K562 (cell line): Measurements from ENCODE around the gene IL5. TPM values are rescaled to one million over a fixed set of nuclear protein-coding genes. Genes with fewer than 3 reads are reported as not detected.
A peak's percentile ranks its signal among the peaks of the same experiment; 100 is the strongest.

ENCODE experiments used
- ATAC-seq: fragments of 200-7000 bp; cut with Tn5 transposase; 3 replicates; pipeline ENCODE4 v1.9.1; 2020; ENCODE audit warnings: moderate library complexity
- BruUV-seq: library from RNA; stranded (reverse); fragments of 400-500 nt; replicated peaks from 2 replicates; lab custom pipeline; 2021; lab: Mats Ljungman, UMichigan
- CTCF ChIA-PET: fragments of 300-600 bp; formaldehyde crosslinking; extraction: SDS; loops from one replicate; lab custom pipeline; 2021; ENCODE audit warnings: low intra/inter-chr PET ratio; lab: Yijun Ruan, JAX
- POLR2A ChIA-PET: fragments of 300-600, 350-650 bp; sonication (Branson Sonifier 250); formaldehyde crosslinking; extraction: SDS; loops from one replicate; lab custom pipeline; 2021; ENCODE audit warnings: antibody characterized with exemption, inconsistent platforms; lab: Yijun Ruan, JAX
- DNase-seq, 4 experiments: peaks; one replicate each; pipeline versions ENCODE4 v3.0.0 to v3.0.0-alpha.2; 2011 to 2018; ENCODE audit warnings: low spot score in 3 of 4, mixed read lengths in 3 of 4; ENCODE audit errors: extremely low read depth in 1 of 4
- FAIRE-seq: peaks from 2 replicates; lab custom pipeline; 2011; peaks lifted over from hg19 to GRCh38; lab: Jason Lieb, UNC
- H2AFZ ChIP-seq: 2 replicates; pipeline ENCODE4 v1.6.0; 2011; ENCODE audit warnings: low read depth, low read length, control low read depth, inconsistent platforms
- H3K27ac ChIP-seq: fragments of 200-600 bp; 3 replicates; pipeline ENCODE4 v1.8.0; 2011; ENCODE audit warnings: low read depth, mild to moderate bottlenecking, control low read depth, inconsistent platforms, low read length, moderate library complexity, mixed read lengths; ENCODE audit errors: extremely low read depth
- H3K27me3 ChIP-seq, 2 experiments: fragments of 300-600 bp in 1 of 2; 2 replicates in 1 of 2; 3 replicates in 1 of 2; pipeline versions ENCODE4 v1.6.0 to v1.8.0; 2011; ENCODE audit warnings: inconsistent platforms in 2 of 2, low read length in 2 of 2, mild to moderate bottlenecking in 1 of 2, mixed read lengths in 1 of 2, moderate library complexity in 1 of 2; ENCODE audit not compliant: control insufficient read depth in 2 of 2, insufficient read depth in 2 of 2
- H3K36me3 ChIP-seq: fragments of 300-600 bp; 3 replicates; pipeline ENCODE4 v1.8.0; 2011; ENCODE audit warnings: mild to moderate bottlenecking, low read length, inconsistent platforms; ENCODE audit not compliant: control insufficient read depth, insufficient read depth
- H3K4me1 ChIP-seq, 2 experiments: fragments of 200-600 bp in 1 of 2; replicated peaks in 1 of 2; 2 replicates in 1 of 2; 3 replicates in 1 of 2; pipeline versions ENCODE4 v1.5.1 to v1.8.0; 2011; ENCODE audit warnings: inconsistent platforms in 2 of 2, low read length in 2 of 2, mild to moderate bottlenecking in 1 of 2, mixed read lengths in 1 of 2, moderate library complexity in 1 of 2; ENCODE audit not compliant: control insufficient read depth in 2 of 2, insufficient read depth in 2 of 2
- H3K4me2 ChIP-seq: 2 replicates; pipeline ENCODE4 v1.6.1; 2011; ENCODE audit warnings: low read length, control low read depth, inconsistent platforms, mixed read lengths; ENCODE audit not compliant: insufficient read depth
- H3K4me3 ChIP-seq: fragments of 200-600 bp; sonication (generic), shearing (Covaris generic); 2 replicates; pipeline ENCODE4 v1.5.1; 2016; ENCODE audit warnings: control low read depth, inconsistent platforms
- H3K79me2 ChIP-seq: fragments of 200-600 bp; 3 replicates; pipeline ENCODE4 v1.8.0; 2011; ENCODE audit warnings: low read length, inconsistent platforms; ENCODE audit not compliant: control insufficient read depth, insufficient read depth
- H3K9ac ChIP-seq, 2 experiments: 2 replicates each; pipeline versions ENCODE4 v1.6.0 to v1.6.1; 2011; ENCODE audit warnings: low read depth in 2 of 2, low read length in 2 of 2, control low read depth in 1 of 2, inconsistent platforms in 1 of 2, mild to moderate bottlenecking in 1 of 2, mixed read lengths in 1 of 2; ENCODE audit not compliant: insufficient read depth in 1 of 2
- H3K9me1 ChIP-seq: one replicate; pipeline ENCODE4 v1.6.0; 2011; ENCODE audit warnings: inconsistent platforms, mild to moderate bottlenecking, low read length, moderate library complexity; ENCODE audit not compliant: control insufficient read depth, insufficient read depth
- H3K9me3 ChIP-seq: replicated peaks from 2 replicates; pipeline ENCODE4 v1.5.1; 2011; ENCODE audit warnings: low read depth, low read length, inconsistent platforms; ENCODE audit not compliant: control insufficient read depth, insufficient read depth
- H4K20me1 ChIP-seq: replicated peaks from 2 replicates; pipeline ENCODE4 v1.6.1; 2011; ENCODE audit warnings: low read length, inconsistent platforms, mixed read lengths; ENCODE audit not compliant: control insufficient read depth, insufficient read depth
- CEBPB ChIP-seq: fragments of 450-650 bp; IDR thresholded peaks from 2 replicates; pipeline ENCODE4 v1.6.1; 2016; ENCODE audit warnings: missing genetic modification characterization, missing compliant biosample characterization
- CHD4 ChIP-seq: fragments of 200-600 bp; sonication (generic); IDR thresholded peaks from 3 replicates; pipeline ENCODE4 v1.6.1; 2012; ENCODE audit warnings: low read depth, mild to moderate bottlenecking, mixed read lengths, low read length, inconsistent platforms; ENCODE audit not compliant: insufficient read depth, insufficient replicate concordance, poor library complexity, severe bottlenecking
- E2F8 ChIP-seq: fragments of 450-650 bp; IDR thresholded peaks from 2 replicates; pipeline ENCODE4 v1.7.1; 2018; ENCODE audit warnings: mild to moderate bottlenecking, low read depth; ENCODE audit not compliant: partially characterized antibody
- RBM25 ChIP-seq: fragments of 200-400 bp; formaldehyde crosslinking; IDR thresholded peaks from 2 replicates; pipeline ENCODE4 v1.6.1; 2018; ENCODE audit warnings: low read length, low read depth, moderate library complexity; ENCODE audit not compliant: severe bottlenecking
- RHOXF2B ChIP-seq: fragments of 250-450 bp; sonication (Bioruptor Pico); conservative IDR thresholded peaks from 2 replicates; pipeline ENCODE4 v1.5.1; 2021
- TEAD1 ChIP-seq, 2 experiments: fragments of 450-650 bp in 1 of 2; sonication (generic) in 1 of 2; formaldehyde crosslinking; IDR thresholded peaks; 2 replicates each; pipeline versions ENCODE4 v1.4.0 to v1.8.0; 2020 to 2022; ENCODE audit warnings: mild to moderate bottlenecking in 2 of 2, missing genetic modification reagents in 1 of 2
- ZNF124 ChIP-seq: sonication (generic); formaldehyde crosslinking; IDR thresholded peaks from 2 replicates; pipeline ENCODE4 v1.8.1; 2022; ENCODE audit warnings: missing genetic modification reagents
- ZNF3 ChIP-seq: fragments of 250-450 bp; sonication (Bioruptor Pico); IDR thresholded peaks from 2 replicates; pipeline ENCODE4 v1.5.0; 2021; ENCODE audit warnings: mild to moderate bottlenecking, moderate library complexity
- ZNF551 ChIP-seq: fragments of 250-450 bp; sonication (Bioruptor Pico); IDR thresholded peaks from 2 replicates; pipeline ENCODE4 v1.5.0; 2021; ENCODE audit warnings: mild to moderate bottlenecking, moderate library complexity
- WGBS: fragments of 100-300 bp; shearing (Covaris generic); methylation state at CpG from one replicate; pipeline ENCODE4 v1.1.6; 2016; ENCODE audit warnings: low coverage, mixed read lengths; ENCODE audit not compliant: insufficient coverage; ENCODE audit errors: missing lambda C conversion rate; 5-methylcytosine and 5-hydroxymethylcytosine counted together
- in situ Hi-C: fragments of 300-500 bp; cut with MboI; formaldehyde crosslinking; loops from 4 replicates; pipeline ENCODE4 v1.15.0; 2018; ENCODE audit warnings: inconsistent platforms, mixed read lengths
- intact Hi-C: fragments of 100-400 bp; cut with micrococcal nuclease; formaldehyde crosslinking; loops from 2 replicates; pipeline ENCODE4 v1.14.2; 2022
- polyA plus RNA-seq, 8 experiments: library from polyadenylated mRNA; depleted of rRNA in 4 of 8; stranded (reverse) in 5 of 8; unstranded in 3 of 8; fragments of >200 nt; fragmentation: Nextera tagmentation in 2 of 8; fragmentation: Illumina TruSeq in 1 of 8; extraction: Ambion mirVana in 2 of 8; extraction: Trizol in 1 of 8; gene quantifications; 2 replicates each; pipeline versions ENCODE4 v1.2.1 to v1.2.3, GENCODE V29; 2011 to 2014; ENCODE audit warnings: inconsistent platforms in 1 of 8, missing spikeins in 1 of 8
- total RNA-seq, 7 experiments: library from RNA; depleted of rRNA in 6 of 7; stranded (reverse); fragments of >200 nt in 6 of 7; fragmentation: Illumina TruSeq in 2 of 7; extraction: Trizol in 2 of 7; gene quantifications; 2 replicates each; pipeline versions ENCODE4 v1.2.1 to v1.2.3, GENCODE V29; 2011 to 2021; ENCODE audit warnings: low replicate concordance in 1 of 7
- TF ChIP-seq, protein P1 (sequence below): sonication (generic); formaldehyde crosslinking; IDR thresholded peaks from 2 replicates; pipeline ENCODE4 v1.9.0; 2022; ENCODE audit warnings: mild to moderate bottlenecking, missing genetic modification reagents
- TF ChIP-seq, protein P2 (sequence below), 2 experiments: fragments of 450-650 bp in 1 of 2; sonication (generic) in 1 of 2; formaldehyde crosslinking in 1 of 2; IDR thresholded peaks in 1 of 2; conservative IDR thresholded peaks in 1 of 2; 2 replicates each; pipeline versions ENCODE4 v1.6.1 to v1.8.1; 2016 to 2023; ENCODE audit warnings: mild to moderate bottlenecking in 2 of 2, moderate library complexity in 2 of 2, inconsistent platforms in 1 of 2, missing genetic modification reagents in 1 of 2

The IL5 gene
- total and polyA plus RNA-seq, 9 of the 15 experiments (the other 6 are each of a cell fraction or from before 2014, with no cell fraction given): 0.44 TPM; not detected in 8

GRCh38 chr5:132561601-132562000 is 18.3 kb upstream of the IL5 start:
- 98% methylated on average over 3 of the region's 3 CpGs for WGBS

DNA sequence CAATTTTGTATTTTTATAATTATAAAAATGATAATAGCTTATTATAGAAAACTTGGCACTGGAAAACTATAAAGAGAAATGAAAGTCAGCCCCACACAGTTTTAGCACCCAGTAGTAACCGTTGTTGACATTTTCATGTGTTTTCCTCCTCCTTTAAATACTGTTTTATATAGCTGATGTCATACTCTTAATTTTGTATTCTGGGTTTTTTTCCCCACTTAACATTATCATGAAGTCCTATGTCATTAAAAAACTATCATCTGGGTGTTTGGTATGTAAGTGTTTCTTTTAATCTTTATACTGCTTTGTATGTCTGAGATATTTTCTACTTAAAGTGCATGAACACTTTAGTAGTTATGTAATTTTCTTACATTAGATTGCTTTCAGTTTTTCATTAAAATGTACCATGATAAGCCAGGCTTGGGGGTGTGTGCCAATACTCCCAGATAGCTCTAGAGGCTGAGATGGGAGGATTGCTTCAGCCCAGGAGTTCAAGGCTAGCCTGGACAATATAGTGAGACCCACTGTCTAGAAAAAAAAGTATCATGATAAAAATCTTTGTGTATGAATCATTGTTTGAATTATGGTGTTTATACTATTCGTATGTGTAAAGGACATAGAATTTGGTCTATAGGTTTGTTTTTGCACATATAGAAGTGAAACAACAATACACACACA is 16.2 kb upstream of the IL5 start:
- Histone ChIP-seq H3K9me1 (no peaks in the 10 kb centered on the region), H3K27me3 (no peaks in the 10 kb centered on the region), H4K20me1 (no peaks in the 10 kb centered on the region), H3K4me2 (peak overlapping the region; percentile 30; the same call in 1 of the 2 replicates), H3K4me1 (peaks cover 0 to 7% of the 10 kb centered on the region in 2 experiments; a peak in 1 of 5 replicates), H3K4me3 (no peak overlapping the region), H2AFZ (no peak overlapping the region), H3K36me3 (peaks cover 52% of the 10 kb centered on the region), H3K9ac (peak overlapping the region in 1 of 2 experiments; percentile 91; a peak in 2 of 4 replicates), H3K79me2 (peaks cover 74% of the 10 kb centered on the region), H3K27ac (peak overlapping the region; percentile 93; the same call in 2 of the 3 replicates), H3K9me3 (no peaks in the 10 kb centered on the region)
- no peak for DNase-seq
- BruUV-seq: no TSS peak
- no peak for FAIRE-seq
- no peak for ATAC-seq
- CTCF ChIA-PET: no interaction called here
- intact Hi-C loops (no loop called here), in situ Hi-C loops (no loop called here)
- 57% methylated on average over 2 of the region's 2 CpGs for WGBS
- POLR2A ChIA-PET: interaction anchor here (0.8 to 1.7 kb wide), 2 partner anchors 9 to 223 kb away, joined by 3 to 8 read pairs; no protein-coding TSS in a partner anchor
- TF ChIP-seq CEBPB (tag): no peak
- TF ChIP-seq ZNF124 (CRISPR knock-in tag): no peak
- TF ChIP-seq, protein P1, sequence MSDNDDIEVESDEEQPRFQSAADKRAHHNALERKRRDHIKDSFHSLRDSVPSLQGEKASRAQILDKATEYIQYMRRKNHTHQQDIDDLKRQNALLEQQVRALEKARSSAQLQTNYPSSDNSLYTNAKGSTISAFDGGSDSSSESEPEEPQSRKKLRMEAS: no peak
- no peak for TF ChIP-seq E2F8
- TF ChIP-seq CHD4: no peak
- TF ChIP-seq ZNF3 (CRISPR knock-in tag): no peak
- no peak for TF ChIP-seq TEAD1 (CRISPR knock-in tag; IDR thresholded peaks at IDR 0.05)
- peak; percentile 78 for TF ChIP-seq RBM25

More at GRCh38 chr5:132561601-132562000, 18.3 kb upstream of the IL5 start:
- Histone ChIP-seq H2AFZ (no peak overlapping the region), H4K20me1 (no peaks in the 10 kb centered on the region), H3K9me1 (no peaks in the 10 kb centered on the region), H3K27me3 (no peaks in the 10 kb centered on the region), H3K4me1 (peaks cover 0 to 5% of the 10 kb centered on the region in 2 experiments; a peak in 1 of 5 replicates), H3K27ac (no peak overlapping the region), H3K79me2 (peaks cover 72% of the 10 kb centered on the region), H3K4me3 (no peak overlapping the region), H3K36me3 (peaks cover 71% of the 10 kb centered on the region), H3K9ac (no peak overlapping the region), H3K9me3 (no peaks in the 10 kb centered on the region), H3K4me2 (no peak overlapping the region)
- in situ Hi-C loops: no loop called here
- POLR2A ChIA-PET: no interaction called here
- FAIRE-seq (no peak), DNase-seq (no peak), ATAC-seq (no peak)
- TF ChIP-seq ZNF551 (CRISPR knock-in tag) (no peak), RHOXF2B (CRISPR knock-in tag) (no peak)
- TF ChIP-seq, protein P2, sequence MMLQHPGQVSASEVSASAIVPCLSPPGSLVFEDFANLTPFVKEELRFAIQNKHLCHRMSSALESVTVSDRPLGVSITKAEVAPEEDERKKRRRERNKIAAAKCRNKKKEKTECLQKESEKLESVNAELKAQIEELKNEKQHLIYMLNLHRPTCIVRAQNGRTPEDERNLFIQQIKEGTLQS (IDR thresholded peaks at IDR 0.05): peak; percentile 81
- TF ChIP-seq, protein P2 (CRISPR knock-in tag; conservative IDR thresholded peaks at IDR 0.05): no peak
- CTCF ChIA-PET: no interaction called here
- intact Hi-C loops: no loop called here
- no TSS peak for BruUV-seq
